Stimulated activated CD8-positive, alpha-beta memory T cell treated with anti-CD3 and anti-CD28 coated beads, Interleukin-4, amount 100 ng/mL, for 48 hours (primary cell): ENCODE data around the gene GRIN2A.

Experiments used
- DNase-seq: peaks from one replicate; pipeline ENCODE4 v3.0.0-alpha.2; 2020

Gene GRIN2A

DNA sequence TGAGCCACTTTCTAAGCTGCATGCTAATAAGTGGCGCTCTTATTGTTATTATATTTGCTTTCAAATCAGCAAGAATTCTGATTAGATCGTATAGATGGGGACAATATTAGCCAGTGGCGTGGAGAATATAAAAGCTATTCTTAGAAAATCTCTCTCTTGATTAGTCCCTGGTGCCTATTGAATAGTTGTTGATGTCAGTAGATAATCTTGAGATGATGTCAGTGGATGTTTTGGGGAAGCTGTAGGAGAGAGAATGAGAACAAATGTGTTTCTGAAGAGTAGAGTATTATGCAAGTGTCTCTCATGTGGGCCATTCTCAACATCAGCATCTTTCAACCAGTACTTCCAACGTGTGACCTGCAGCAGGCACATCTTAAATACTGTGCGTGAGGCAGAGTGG, 445.7 kb downstream of the GRIN2A start:
- DNase-seq = no peak

DNA sequence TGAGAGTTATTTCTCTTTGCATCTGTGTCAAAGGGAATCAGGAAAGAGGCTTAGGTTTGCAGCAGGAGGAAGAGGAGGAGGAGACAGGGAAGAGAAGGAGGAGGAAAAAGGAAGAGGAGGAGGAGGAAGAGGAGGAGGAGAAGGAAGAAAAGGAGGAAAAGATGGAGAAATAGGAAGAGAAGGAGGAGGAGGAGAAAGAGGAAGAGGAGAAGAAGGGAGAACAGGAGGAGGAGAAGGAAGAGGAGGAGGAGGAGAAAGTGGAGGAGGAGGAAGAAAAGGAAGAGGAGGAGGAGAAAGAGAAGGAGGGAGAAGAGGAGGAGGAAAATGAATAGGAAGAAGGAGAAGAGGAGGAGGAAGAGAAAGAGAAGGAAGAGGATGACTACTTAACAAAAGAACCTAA, 459.1 kb downstream of the GRIN2A start:
- DNase-seq = no peak

DNA sequence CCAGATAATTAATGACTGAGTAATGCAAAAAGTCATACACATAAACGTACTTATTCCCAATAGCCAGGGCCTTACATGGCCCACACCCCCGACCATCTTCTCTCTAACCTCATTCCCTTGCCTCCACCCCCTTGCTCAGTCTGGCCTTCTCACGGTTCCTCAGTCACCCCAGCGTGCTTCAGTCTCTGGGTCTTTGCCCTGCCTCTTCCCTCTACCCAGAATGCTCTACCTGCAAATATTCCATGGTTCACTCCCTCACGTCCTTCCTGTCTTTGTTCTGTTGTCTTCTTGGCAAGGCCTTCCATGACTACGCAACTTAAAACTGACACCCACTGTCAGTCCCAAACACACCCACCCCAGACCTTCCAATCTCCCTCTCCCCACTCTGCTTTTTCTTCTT, 468.3 kb downstream of the GRIN2A start:
- no peak for DNase-seq

DNA sequence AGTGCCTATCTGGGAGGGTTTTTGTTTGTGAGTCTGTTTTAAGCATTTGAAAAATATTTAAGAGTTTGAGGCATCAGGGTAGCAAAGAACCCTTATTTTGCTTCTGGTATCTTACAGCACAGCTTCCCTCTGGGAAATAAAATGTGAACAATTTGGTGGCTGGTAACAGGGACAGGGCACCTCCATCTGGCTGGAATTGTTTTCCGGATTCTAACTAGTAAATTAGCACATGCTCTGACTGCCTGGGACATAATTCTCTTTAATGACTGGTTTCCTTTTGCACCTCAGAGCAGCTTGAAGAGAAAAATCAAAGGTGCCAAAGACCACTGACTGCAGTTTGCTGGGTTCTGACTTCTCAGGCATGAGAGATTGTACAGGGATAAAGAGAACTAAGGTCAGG, 469.1 kb downstream of the GRIN2A start:
- no peak for DNase-seq

DNA sequence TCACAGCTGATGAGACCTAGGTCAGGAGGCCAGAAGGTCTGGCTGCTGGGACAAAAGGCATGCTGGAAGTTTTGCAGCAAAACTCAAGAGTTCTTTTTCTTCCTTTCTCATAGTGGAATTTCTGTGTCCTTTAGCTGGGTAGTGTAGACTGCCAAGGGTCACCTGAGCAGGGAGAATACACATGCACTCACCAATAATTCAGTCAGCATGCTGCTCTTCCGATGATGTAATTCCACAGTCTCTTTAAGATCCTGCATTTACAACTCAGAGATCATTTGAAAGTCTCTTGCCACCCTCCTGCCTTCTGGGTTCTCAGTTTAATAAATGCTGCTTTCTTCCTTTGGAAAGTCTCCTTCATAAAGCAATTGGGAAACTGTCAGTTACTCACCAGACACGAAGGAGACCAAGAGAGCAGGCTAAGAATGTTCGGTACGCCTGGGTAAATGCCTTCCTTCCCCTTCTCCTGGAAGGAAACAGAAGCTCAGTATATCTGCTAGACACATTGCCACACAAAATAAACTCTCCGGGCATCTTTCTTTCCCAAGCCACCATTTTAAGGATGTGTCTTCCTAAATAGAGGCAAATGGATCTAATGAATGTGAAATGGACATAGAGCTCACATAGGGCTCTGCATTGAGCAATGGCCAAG, 473.1 kb downstream of the GRIN2A start:
- no peak for DNase-seq

DNA sequence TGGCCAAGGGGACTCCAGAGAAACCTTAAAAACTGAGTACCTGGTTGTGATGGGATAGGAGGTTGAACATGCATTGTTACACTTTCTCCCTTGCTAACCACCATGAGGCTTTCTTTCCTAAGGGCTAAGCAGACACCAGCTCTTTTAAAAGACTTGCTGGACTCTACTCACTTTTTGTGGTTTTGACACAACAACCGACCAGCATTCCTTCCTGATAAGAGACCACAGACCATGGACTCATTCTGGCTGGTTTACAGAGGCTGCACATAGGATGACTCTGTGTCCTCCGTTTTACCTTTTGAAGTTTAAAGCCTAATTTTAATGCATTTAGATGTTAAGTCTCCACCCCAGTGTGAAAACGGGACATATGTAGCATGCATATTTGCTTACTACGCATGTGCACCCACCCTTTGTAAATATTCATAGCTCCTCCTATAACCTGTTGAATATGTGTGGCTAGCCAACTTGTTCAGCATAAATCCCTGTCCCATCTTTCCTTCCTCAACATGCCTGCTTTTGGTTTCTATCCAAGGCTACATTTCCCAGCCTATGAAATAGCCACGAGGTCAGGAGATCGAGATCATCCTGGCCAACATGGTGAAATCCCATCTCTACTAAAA, 475.9 kb downstream of the GRIN2A start:
- DNase-seq = no peak

DNA sequence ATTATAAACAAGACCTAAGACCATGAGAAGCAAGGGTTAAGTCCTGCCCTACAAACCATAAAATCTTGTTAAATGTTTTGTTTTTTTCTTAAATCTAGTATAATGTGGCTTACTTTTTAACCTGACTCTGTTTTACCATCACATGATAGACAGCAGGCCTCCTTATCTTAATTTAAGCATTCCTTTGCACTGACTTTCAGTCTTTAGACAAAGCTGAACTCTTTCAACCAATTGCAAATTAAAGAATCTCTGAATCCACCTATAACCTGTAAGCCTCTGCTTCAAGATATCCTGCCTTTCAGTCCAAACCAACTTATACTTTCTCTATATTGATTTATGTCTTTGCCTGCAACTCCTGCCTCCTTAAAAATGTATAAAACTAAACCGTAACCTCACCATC, 478.5 kb downstream of the GRIN2A start:
- no peak for DNase-seq
